Neuronal stem cell (in vitro differentiated cells): ENCODE data around the gene CHTF18. TPM values are rescaled to one million over a fixed set of nuclear protein-coding genes. Genes with fewer than 3 reads are reported as not detected.

Source experiments
- DNase-seq: peaks from one replicate; pipeline ENCODE4 v3.0.0-alpha.2; 2013; ENCODE audit warnings: low spot score
- H2AFZ ChIP-seq: one replicate; pipeline ENCODE4 v1.6.1; 2013; ENCODE audit warnings: mild to moderate bottlenecking, low read length, inconsistent platforms
- H2AK5ac ChIP-seq: 2 replicates; pipeline ENCODE4 v1.6.1; 2013; ENCODE audit warnings: low read depth, mild to moderate bottlenecking, inconsistent platforms, low read length, moderate library complexity, mixed read lengths
- H2BK120ac ChIP-seq: 2 replicates; pipeline ENCODE4 v1.6.1; 2013; ENCODE audit warnings: low read depth, mild to moderate bottlenecking, inconsistent platforms, low read length, moderate library complexity, mixed read lengths
- H2BK12ac ChIP-seq: one replicate; pipeline ENCODE4 v1.6.1; 2013; ENCODE audit warnings: low read length, inconsistent platforms
- H2BK15ac ChIP-seq: 2 replicates; pipeline ENCODE4 v1.6.1; 2013; ENCODE audit warnings: mild to moderate bottlenecking, low read length, inconsistent platforms, mixed read lengths
- H2BK5ac ChIP-seq: one replicate; pipeline ENCODE4 v1.6.1; 2013; ENCODE audit warnings: inconsistent platforms, mild to moderate bottlenecking, low read length, moderate library complexity
- H3K14ac ChIP-seq: one replicate; pipeline ENCODE4 v1.6.1; 2013; ENCODE audit warnings: low read length, inconsistent platforms
- H3K18ac ChIP-seq: 2 replicates; pipeline ENCODE4 v1.6.1; 2013; ENCODE audit warnings: low read length, inconsistent platforms
- H3K23ac ChIP-seq: 2 replicates; pipeline ENCODE4 v1.6.1; 2013; ENCODE audit warnings: low read depth, mild to moderate bottlenecking, mixed read lengths, low read length, inconsistent platforms; ENCODE audit not compliant: poor library complexity
- H3K27ac ChIP-seq: replicated peaks from 3 replicates; pipeline ENCODE4 v1.5.1; 2013; ENCODE audit warnings: low read length, inconsistent platforms
- H3K27me3 ChIP-seq, 3 experiments: 2 replicates each; pipeline ENCODE4 v1.6.1; 2013; ENCODE audit warnings: low read length in 3 of 3, mild to moderate bottlenecking in 2 of 3, inconsistent platforms in 1 of 3, low read depth in 1 of 3, mixed read lengths in 1 of 3, moderate library complexity in 1 of 3; ENCODE audit not compliant: control insufficient read depth in 3 of 3, insufficient read depth in 3 of 3
- H3K36me3 ChIP-seq, 2 donors: replicated peaks in 1 of 2; 2 replicates each; pipeline ENCODE4 v1.6.1; 2013; ENCODE audit warnings: low read length in 2 of 2; ENCODE audit not compliant: control insufficient read depth in 2 of 2, insufficient read depth in 2 of 2
- H3K4ac ChIP-seq: 2 replicates; pipeline ENCODE4 v1.6.1; 2013; ENCODE audit warnings: inconsistent platforms, mild to moderate bottlenecking, low read length, moderate library complexity
- H3K4me1 ChIP-seq, 2 donors: 1 replicate in 1 of 2; 2 replicates in 1 of 2; pipeline ENCODE4 v1.6.1; 2013; ENCODE audit warnings: low read length in 2 of 2, low read depth in 1 of 2; ENCODE audit not compliant: control insufficient read depth in 2 of 2, insufficient read depth in 1 of 2
- H3K4me2 ChIP-seq: one replicate; pipeline ENCODE4 v1.6.1; 2013; ENCODE audit warnings: mild to moderate bottlenecking, low read length, inconsistent platforms; ENCODE audit not compliant: insufficient read depth, poor library complexity, severe bottlenecking
- H3K4me3 ChIP-seq, 2 donors: 2 replicates each; pipeline ENCODE4 v1.5.1; 2013; ENCODE audit warnings: low read length in 2 of 2, mild to moderate bottlenecking in 2 of 2, inconsistent platforms in 1 of 2, moderate library complexity in 1 of 2
- H3K79me1 ChIP-seq: one replicate; pipeline ENCODE4 v1.6.1; 2013; ENCODE audit warnings: low read depth, mild to moderate bottlenecking, inconsistent platforms, low read length, moderate library complexity
- H3K9ac ChIP-seq: one replicate; pipeline ENCODE4 v1.6.1; 2013; ENCODE audit warnings: mild to moderate bottlenecking, low read depth, low read length, inconsistent platforms; ENCODE audit not compliant: poor library complexity
- H3K9me3 ChIP-seq, 2 donors: replicated peaks in 1 of 2; 2 replicates each; pipeline versions ENCODE3 to v1.6.1; 2013; ENCODE audit warnings: low read length in 2 of 2, mild to moderate bottlenecking in 2 of 2, inconsistent platforms in 1 of 2, low read depth in 1 of 2, mixed read lengths in 1 of 2, moderate library complexity in 1 of 2; ENCODE audit not compliant: control insufficient read depth in 2 of 2, insufficient read depth in 1 of 2
- H4K8ac ChIP-seq: one replicate; pipeline ENCODE4 v1.6.1; 2013; ENCODE audit warnings: low read depth, mild to moderate bottlenecking, inconsistent platforms, low read length, moderate library complexity
- H4K91ac ChIP-seq: one replicate; pipeline ENCODE4 v1.6.1; 2013; ENCODE audit warnings: low read length, low read depth, mild to moderate bottlenecking, inconsistent platforms; ENCODE audit not compliant: poor library complexity
- WGBS, 2 donors: extraction: QIAGEN DNeasy Blood & Tissue Kit; methylation state at CpG; one replicate each; pipeline ENCODE4 v1.1.7; 2013; ENCODE audit warnings: missing lambda C conversion rate in 2 of 2, mixed read lengths in 1 of 2; ENCODE audit not compliant: insufficient read length in 2 of 2, insufficient replicate concordance in 1 of 2; ENCODE audit errors: extremely low coverage in 2 of 2; 5-methylcytosine and 5-hydroxymethylcytosine counted together
- polyA plus RNA-seq, 2 experiments: library from polyadenylated mRNA; stranded (reverse); fragments of 200-250 nt; gene quantifications; one replicate each; pipeline ENCODE4 v1.2.3, GENCODE V29; 2013

CHTF18 gene
- 77.3 TPM for polyA plus RNA-seq (2013, experiment 1 of 2)
- polyA plus RNA-seq (2013, experiment 2 of 2) = 69.6 TPM

DNA sequence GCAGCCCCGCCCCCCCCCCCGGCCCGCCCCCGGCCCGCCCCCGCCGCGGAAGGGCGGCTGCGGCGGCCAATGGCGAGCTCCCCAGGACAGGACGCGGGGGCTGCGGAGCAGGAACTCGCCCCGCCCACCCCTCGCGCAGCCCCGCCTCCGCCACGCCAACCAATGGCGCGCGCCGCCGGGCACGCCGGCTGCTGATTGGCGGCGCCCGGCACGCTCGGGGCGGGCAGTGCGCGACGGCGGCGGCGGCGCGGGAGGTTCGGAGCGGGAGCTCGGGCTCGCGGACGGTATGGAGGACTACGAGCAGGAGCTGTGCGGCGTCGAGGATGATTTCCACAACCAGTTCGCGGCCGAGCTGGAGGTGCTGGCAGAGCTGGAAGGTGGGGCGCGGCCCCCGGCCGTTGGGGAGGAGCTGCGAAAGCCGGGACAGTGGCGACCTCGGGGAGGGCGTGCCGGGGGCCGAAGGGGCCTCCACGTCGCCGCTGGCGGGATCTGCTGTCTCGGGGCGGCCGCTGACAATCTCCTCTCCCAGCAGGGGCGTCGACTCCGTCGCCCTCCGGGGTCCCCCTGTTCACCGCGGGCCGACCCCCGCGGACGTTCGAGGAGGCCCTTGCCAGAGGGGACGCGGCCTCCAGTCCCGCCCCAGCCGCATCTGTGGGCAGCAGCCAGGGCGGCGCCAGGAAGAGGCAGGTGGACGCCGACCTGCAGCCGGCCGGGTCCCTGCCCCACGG is at the start of gene CHTF18:
Gene CHTF18 (plus strand): TSS at position 222 of the 728 bp plus-strand sequence. CDS start 65 bp downstream, at position 287.
- no peak within 1 kb of the TSS for H2BK15ac ChIP-seq
- no peak within 1 kb of the TSS for H4K91ac ChIP-seq
- peak within 1 kb of the TSS; percentile 10 for H2BK12ac ChIP-seq
- peak within 1 kb of the TSS; percentile 89 for H3K4me2 ChIP-seq
- H3K18ac ChIP-seq = peak within 1 kb of the TSS; percentile 97
- H3K4ac ChIP-seq = no peak within 1 kb of the TSS
- peaks cover 56% of the 10 kb centered on the region for H3K79me1 ChIP-seq
- DNase-seq = peak; percentile 91
- H3K27me3 ChIP-seq = no peaks in the 10 kb centered on the region
- no peak within 1 kb of the TSS for H3K27ac ChIP-seq
- peak within 1 kb of the TSS; percentile 39 for H3K14ac ChIP-seq
- peaks cover 43 to 60% of the 10 kb centered on the region in 2 donors for H3K36me3 ChIP-seq
- H2AK5ac ChIP-seq = peak within 1 kb of the TSS; percentile 94
- peaks cover 8 to 9% of the 10 kb centered on the region in 2 donors for H3K4me1 ChIP-seq
- peak within 1 kb of the TSS; percentile 89 for H3K23ac ChIP-seq
- H3K9me3 ChIP-seq = no peaks in the 10 kb centered on the region
- no CpG with 5 or more reads among the region's 97 CpGs for WGBS, 2 donors
- H2BK120ac ChIP-seq = no peak within 1 kb of the TSS
- no peak within 1 kb of the TSS for H2BK5ac ChIP-seq
- peak within 1 kb of the TSS; percentile 80 for H2AFZ ChIP-seq
- peak within 1 kb of the TSS; percentile 97 for H3K9ac ChIP-seq
- peak within 1 kb of the TSS; percentile 72 for H4K8ac ChIP-seq
- H3K4me3 ChIP-seq = peak within 1 kb of the TSS; percentile 75 to 99

DNA sequence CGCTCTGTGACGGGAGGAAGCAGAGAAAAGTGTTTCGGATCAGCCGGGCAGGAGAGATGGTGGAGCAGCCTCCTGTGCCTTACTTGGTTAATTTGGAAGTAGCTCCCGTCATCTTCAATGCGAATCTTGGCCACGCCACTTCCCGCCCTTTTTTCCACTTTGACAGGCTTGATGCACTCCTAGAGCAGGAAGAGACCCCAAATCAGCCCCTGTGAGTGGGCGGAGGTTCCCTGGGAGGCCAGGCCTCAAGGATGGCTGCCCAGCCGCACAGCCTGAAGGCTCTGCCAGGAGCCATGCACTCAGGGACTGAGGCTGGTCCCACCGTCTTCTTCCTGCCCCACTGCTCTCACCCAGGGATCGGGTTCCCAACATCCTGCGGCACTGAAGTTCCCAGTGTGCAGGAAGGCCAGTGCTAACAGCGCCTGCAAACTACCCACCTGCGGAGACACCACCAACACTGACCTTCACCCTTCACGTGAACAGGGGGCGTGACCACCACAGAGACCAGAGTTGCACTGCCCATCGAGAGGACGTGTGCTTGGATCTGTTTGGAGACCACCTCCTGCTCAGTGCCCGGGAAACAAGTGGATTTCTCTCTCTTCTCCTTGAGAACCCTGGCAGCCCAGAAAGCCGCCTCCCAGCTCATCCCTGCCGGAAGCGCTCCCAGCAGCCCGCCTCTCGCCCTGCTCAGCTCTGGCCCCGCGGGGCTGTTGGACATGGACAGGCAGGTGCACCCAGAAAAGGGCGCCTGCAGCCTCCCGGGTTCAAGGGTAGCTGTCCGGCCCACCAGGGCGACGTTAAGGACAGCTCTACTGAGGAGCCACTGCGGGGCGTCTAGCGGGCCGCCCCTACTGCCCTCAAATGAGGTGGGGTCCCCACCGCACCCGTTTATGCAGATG is 48.6 kb upstream of the CHTF18 start:
- H3K4me2 ChIP-seq = peak overlapping the region; percentile 96

DNA sequence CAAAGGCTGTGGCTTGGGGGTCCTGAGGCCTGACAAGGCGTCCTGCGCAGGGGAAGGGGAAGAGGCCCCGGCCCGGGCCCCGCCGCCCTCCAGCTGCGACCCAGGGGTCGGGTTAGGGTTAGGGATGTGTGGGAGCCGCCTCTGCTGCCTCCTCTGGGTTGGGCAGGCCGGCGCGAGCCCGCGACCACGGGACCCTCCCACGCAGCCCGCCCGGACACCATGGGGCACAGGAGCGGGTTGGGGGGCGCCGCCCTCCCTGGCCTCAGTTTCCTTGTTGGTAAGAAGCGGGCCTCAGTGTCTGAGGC is 48.0 kb upstream of the CHTF18 start:
- no peak overlapping the region for H4K8ac ChIP-seq
- H2BK12ac ChIP-seq = no peak overlapping the region
- peaks cover 15 to 26% of the 10 kb centered on the region in 2 donors for H3K36me3 ChIP-seq
- H2BK15ac ChIP-seq = no peak overlapping the region
- H3K4me3 ChIP-seq = peak overlapping the region; percentile 84 to 94
- H3K79me1 ChIP-seq = peaks cover 7% of the 10 kb centered on the region
- no peak overlapping the region for H2BK120ac ChIP-seq
- H2AK5ac ChIP-seq = peak overlapping the region; percentile 90
- H2AFZ ChIP-seq = peak overlapping the region; percentile 100
- H2BK5ac ChIP-seq = peak overlapping the region; percentile 66
- no peak overlapping the region for H3K27ac ChIP-seq
- WGBS, 2 donors = no CpG with 5 or more reads among the region's 22 CpGs
- peak overlapping the region; percentile 88 for H3K9ac ChIP-seq
- peak overlapping the region; percentile 96 for H3K4me2 ChIP-seq
- H3K27me3 ChIP-seq = no peaks in the 10 kb centered on the region
- no peak overlapping the region for H4K91ac ChIP-seq
- peak overlapping the region; percentile 73 for H3K23ac ChIP-seq
- peaks cover 4 to 5% of the 10 kb centered on the region in 2 donors for H3K4me1 ChIP-seq
- no peak for DNase-seq
- peak overlapping the region; percentile 56 for H3K14ac ChIP-seq
- H3K9me3 ChIP-seq = no peaks in the 10 kb centered on the region
- peak overlapping the region; percentile 76 for H3K4ac ChIP-seq
- H3K18ac ChIP-seq = peak overlapping the region; percentile 90

More for the DNA sequence above, 48.6 kb upstream of the CHTF18 start:
- peak overlapping the region; percentile 73 for H3K23ac ChIP-seq
- H3K4me1 ChIP-seq = peaks cover 4 to 5% of the 10 kb centered on the region in 2 donors
- H2BK5ac ChIP-seq = no peak overlapping the region
- DNase-seq = no peak
- peak overlapping the region; percentile 88 for H3K9ac ChIP-seq
- H4K8ac ChIP-seq = no peak overlapping the region
- WGBS, 2 donors = no CpG with 5 or more reads among the region's 38 CpGs
- no peaks in the 10 kb centered on the region for H3K9me3 ChIP-seq
- H3K18ac ChIP-seq = peak overlapping the region; percentile 90
- no peak overlapping the region for H3K4ac ChIP-seq
- H3K27me3 ChIP-seq = no peaks in the 10 kb centered on the region
- H4K91ac ChIP-seq = no peak overlapping the region
- H3K36me3 ChIP-seq = peaks cover 18 to 31% of the 10 kb centered on the region in 2 donors
- no peak overlapping the region for H2BK15ac ChIP-seq
- H2AFZ ChIP-seq = peak overlapping the region; percentile 100
- H3K4me3 ChIP-seq = peak overlapping the region; percentile 84 to 94
- no peak overlapping the region for H2BK12ac ChIP-seq
- H3K14ac ChIP-seq = no peak overlapping the region
- H3K27ac ChIP-seq = no peak overlapping the region
- H2BK120ac ChIP-seq = no peak overlapping the region
- peaks cover 7% of the 10 kb centered on the region for H3K79me1 ChIP-seq
- H2AK5ac ChIP-seq = peak overlapping the region; percentile 90
